GM19328 (cell line): Measurements from ENCODE around the gene MTHFD1.

Source experiments
- ATAC-seq: cut with Tn5 transposase; IDR thresholded peaks from one replicate; pipeline ENCODE4 v1.9.1; 2021; ENCODE audit warnings: mild to moderate bottlenecking, moderate library complexity; ENCODE audit not compliant: unreplicated experiment

The MTHFD1 gene

GRCh38 chr14:64444984-64445845 is 57.1 kb downstream of the MTHFD1 start:
- peak; percentile 82 for ATAC-seq

DNA sequence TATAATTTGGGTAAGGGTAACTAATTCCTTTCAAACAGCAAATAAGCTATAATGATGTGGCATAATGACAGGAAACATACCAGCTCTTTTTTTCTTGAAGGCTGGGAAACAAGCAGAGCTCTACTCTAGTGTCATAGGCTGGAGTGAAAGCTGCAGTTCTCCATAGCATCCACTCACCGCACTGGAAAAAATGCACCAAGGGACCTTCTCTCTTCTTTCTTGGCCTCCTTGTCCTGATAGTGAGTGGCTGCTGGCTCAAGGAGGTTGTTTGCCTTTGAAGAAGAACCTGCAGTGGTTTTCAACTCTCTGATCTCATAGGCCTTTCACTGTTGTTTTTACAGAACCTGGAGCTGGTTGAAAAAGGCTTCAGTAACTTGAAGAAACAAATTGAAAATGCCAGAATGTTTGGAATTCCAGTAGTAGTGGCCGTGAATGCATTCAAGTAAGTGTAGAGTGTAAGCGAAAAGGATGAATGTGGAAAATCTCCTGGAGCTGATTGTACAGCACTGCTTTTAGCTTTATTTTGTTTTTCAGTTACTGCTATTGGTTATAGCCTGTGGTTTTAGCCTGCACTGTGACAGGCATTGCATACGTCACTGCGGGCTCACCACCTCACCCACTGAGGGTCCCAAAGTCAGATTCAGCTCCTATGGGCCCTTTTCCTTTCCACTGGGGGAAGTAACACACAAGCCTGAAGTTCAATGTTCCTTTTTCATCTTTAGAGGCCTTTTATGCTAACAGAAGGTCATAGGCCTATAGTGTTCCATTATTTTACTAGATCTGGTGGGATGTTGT is 59.9 kb downstream of the MTHFD1 start:
- ATAC-seq, result no peak

- no peak for ATAC-seq
These were observed 62.1 kb downstream of the MTHFD1 start for GRCh38 chr14:64450255-64450654.

DNA sequence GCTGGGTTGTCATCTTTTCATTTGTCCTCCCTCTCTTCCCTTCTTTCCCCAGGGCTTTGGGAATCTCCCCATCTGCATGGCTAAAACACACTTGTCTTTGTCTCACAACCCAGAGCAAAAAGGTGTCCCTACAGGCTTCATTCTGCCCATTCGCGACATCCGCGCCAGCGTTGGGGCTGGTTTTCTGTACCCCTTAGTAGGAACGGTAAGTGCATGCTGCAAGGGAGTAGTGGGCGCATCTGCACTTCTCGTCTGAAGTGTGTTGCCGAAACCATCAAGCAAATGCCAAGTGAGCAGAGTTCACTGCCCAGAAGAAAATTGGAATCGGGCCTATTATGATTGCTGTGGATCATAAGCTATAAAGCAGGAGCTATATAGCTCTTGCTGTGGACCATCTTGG is 66.5 kb downstream of the MTHFD1 start:
- no peak for ATAC-seq

GRCh38 chr14:64459405-64460136 is 71.4 kb downstream of the MTHFD1 start:
- ATAC-seq, result no peak

- ATAC-seq, result no peak
These were observed 73.1 kb downstream of the MTHFD1 start for GRCh38 chr14:64461221-64461620.

DNA sequence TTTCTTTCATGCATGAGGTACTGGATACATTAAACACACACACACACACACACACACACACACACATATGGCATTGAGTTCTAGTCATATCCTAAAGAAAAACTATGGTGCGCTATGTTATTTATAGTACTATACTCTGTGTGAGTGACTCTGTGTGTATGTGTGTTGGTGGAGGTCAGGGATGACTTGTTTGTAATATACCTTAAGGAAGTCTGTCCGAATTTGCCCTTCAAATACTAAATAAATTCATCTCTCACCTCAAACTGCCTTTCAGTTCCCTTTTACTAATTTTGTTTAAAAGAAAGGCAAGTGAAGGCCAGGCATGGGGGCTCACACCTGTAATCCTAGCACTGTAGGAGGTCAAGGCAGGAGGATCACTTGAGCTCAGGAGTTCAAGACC is 75.0 kb downstream of the MTHFD1 start:
- no peak for ATAC-seq

DNA sequence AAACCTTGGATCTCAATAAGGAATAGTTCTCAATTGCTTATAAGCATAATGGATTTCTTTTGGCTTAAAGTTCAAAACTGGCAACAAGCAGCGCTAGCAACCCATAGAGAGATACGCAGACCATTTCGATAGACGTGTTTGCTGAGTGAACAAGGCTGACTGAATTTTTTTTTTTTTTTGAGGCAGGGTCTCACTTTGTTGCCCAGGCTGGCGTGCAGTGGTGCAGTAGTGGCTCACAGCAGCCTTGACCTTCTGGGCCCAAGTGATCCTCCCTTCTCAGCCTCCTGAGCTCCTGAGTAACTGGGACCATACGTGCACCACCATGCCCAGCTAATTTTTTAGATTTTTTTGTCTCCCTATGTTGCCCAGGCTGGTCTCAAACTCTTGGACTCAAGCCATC is 75.7 kb downstream of the MTHFD1 start:
- ATAC-seq, result no peak

- no peak for ATAC-seq
These were observed 76.5 kb downstream of the MTHFD1 start for GRCh38 chr14:64464651-64465050.

GRCh38 chr14:64465191-64465822 is 77.2 kb downstream of the MTHFD1 start, which contains the start of gene AKAP5:
AKAP5 (plus strand) TSS chr14:64465499; CDS start chr14:64468395, 2,896 bp downstream.
- peak; percentile 47 for ATAC-seq

GRCh38 chr14:64465831-64466554 is 77.8 kb downstream of the MTHFD1 start:
- no peak for ATAC-seq

DNA sequence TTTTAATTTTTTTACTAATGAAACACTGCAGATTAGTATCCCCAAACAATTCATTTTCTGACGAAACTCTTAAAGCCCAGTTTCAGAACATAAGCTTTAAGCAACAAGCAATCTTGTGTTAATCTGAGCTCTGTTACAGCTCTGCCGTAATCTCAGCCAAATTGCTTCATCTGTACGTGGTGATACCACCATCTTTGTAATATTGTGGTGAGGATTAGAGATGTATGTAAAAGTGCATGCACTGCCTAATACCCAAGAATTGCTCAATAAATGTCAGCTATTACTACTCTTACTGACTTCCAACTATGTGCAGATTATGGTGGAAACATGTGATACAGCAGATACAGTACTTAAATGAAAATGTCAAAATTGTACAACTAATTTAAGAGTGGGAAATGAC is 78.9 kb downstream of the MTHFD1 start:
- no peak for ATAC-seq

DNA sequence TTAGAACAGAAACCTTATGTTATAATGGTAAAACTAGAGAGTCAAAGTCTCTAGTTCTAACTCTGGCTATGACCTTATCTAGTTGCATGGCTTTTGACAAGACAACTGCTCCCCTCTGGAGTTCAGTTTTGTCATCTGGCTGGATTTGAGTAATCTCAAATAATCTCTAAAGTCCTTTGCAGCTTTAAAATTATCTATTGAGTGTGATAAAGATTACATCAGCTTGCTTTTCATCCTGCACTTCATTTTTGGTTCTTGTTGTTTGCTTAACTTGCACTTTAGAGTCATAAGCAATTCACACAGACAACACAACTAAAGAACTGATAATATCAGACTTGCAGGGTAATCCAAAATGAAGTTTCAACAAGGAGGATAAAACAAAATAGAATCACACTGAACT is 79.4 kb downstream of the MTHFD1 start:
- no peak for ATAC-seq

DNA sequence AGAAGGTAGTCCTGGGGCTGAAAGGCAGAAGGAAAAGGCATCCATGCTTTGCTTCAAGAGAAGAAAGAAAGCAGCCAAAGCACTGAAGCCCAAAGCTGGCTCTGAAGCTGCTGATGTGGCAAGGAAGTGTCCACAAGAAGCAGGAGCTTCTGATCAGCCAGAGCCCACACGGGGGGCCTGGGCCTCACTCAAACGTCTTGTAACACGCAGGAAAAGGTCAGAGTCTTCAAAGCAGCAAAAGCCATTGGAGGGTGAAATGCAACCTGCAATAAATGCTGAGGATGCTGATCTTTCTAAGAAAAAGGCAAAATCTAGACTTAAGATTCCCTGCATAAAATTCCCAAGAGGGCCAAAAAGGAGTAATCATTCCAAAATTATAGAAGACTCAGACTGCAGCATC is 80.3 kb downstream of the MTHFD1 start:
- ATAC-seq, result no peak

- no peak for ATAC-seq
These were observed 85.9 kb downstream of the MTHFD1 start for GRCh38 chr14:64474041-64474440.

DNA sequence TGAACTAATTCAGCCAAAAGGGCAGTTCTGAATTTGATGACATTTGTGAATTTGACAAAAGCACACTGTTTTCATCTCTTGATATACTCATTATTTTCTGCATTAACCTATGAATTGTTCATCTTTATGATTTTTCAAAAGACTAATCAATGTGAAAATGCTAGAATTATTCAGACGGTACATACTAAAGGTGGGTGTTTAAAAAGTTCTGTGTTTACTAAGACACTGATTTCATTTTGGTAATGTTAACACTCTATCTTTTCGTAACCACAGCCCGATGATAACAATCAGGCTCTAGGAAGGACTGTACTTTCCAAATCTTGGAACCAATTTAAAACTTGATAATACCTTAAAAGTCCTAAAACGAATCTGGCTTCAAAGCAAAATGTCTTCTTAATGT is 86.5 kb downstream of the MTHFD1 start:
- ATAC-seq, result no peak

DNA sequence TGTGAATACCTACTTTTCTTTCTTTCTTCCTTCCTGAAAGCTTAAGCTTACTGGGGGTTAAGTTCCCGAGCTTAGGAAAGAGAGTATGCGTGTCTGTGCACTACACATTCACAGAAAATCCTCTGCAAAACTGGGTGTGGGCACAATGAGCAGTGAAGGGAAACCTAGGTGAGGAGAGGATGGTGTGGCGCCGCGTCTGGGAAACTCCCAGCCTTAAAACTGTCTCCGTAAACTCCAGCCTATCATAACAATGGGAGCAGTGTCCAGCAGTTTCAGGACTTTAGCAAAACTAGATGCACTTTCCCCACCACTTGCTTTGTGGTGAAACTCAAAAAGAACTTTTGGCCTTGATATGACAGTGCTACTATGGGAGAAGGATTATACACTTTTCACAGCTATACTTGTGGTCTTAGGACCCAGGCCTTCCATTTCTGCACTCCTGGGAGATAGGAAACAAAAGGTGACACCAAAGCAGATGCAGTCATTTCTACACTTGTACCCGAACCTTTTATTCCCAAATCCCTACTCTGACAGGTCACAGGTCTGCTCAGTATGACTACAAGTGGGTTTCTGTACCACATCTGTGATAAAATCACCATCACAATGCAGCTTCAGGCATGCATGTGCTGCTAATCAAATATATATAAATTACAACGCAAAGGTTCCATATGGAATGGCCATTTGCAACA is 87.6 kb downstream of the MTHFD1 start:
- no peak for ATAC-seq

- ATAC-seq, result no peak
These were observed 88.3 kb downstream of the MTHFD1 start for GRCh38 chr14:64476438-64476837.

DNA sequence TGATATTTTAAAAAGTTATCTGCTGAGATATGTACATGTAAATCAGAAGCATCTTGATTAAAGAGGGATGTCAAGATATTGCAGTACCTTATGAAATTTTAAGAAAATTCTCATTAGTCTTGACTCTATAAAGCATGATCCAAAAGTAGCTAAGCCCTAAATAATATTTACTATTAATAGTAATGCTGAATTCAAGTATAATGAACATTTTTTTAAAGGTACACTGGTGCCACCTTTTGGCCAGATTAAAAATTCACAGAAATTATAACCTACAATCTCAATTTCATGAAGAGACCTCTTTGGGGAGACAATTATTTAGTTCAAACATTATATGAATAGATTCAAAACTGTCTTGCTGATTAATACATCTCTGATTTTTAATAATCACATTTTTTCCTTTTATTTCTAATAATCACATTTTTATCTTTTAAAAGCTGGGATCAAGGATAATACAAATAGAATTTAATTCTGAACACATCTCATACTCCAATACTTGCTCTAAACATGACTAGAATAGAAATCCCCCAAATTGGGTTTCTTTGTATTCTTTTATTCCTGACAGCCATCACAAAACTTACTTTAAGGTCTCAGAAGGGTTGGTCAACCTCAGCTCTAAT is 90.6 kb downstream of the MTHFD1 start:
- no peak for ATAC-seq
